CD4-positive, alpha-beta T cell treated with Interleukin-17A for 4 hours (primary cell): ENCODE results near the gene EPAS1.

Experiments
- DNase-seq: peaks from one replicate; pipeline ENCODE4 v3.0.0-alpha.2; 2020; ENCODE audit warnings: mixed read lengths

EPAS1 gene

GRCh38 chr2:46342566-46343315, 45.5 kb downstream of the EPAS1 start:
- DNase-seq: no peak

- DNase-seq: no peak
These were observed 47.5 kb downstream of the EPAS1 start for GRCh38 chr2:46344706-46345105.

- no peak for DNase-seq
These were observed 48.6 kb downstream of the EPAS1 start for GRCh38 chr2:46345775-46346174.

GRCh38 chr2:46346719-46347118, 49.5 kb downstream of the EPAS1 start:
- no peak for DNase-seq

- no peak for DNase-seq
These were observed 50.6 kb downstream of the EPAS1 start for GRCh38 chr2:46347648-46348280.

GRCh38 chr2:46349115-46349547, 51.9 kb downstream of the EPAS1 start:
- DNase-seq: no peak

GRCh38 chr2:46350029-46350689, 53.0 kb downstream of the EPAS1 start:
- DNase-seq: peak; percentile 24

GRCh38 chr2:46351098-46351749, 54.0 kb downstream of the EPAS1 start:
- DNase-seq: peak; percentile 49

GRCh38 chr2:46351750-46352138, 54.5 kb downstream of the EPAS1 start:
- peak; percentile 82 for DNase-seq

GRCh38 chr2:46352621-46353020, 55.4 kb downstream of the EPAS1 start:
- DNase-seq: no peak

GRCh38 chr2:46353509-46353908, 56.3 kb downstream of the EPAS1 start:
- DNase-seq: no peak

GRCh38 chr2:46355756-46356155, 58.5 kb downstream of the EPAS1 start:
- no peak for DNase-seq

- no peak for DNase-seq
These were observed 59.8 kb downstream of the EPAS1 start for GRCh38 chr2:46356991-46357390.

- no peak for DNase-seq
These were observed 61.5 kb downstream of the EPAS1 start for GRCh38 chr2:46358713-46359112.

- DNase-seq: no peak
These were observed 63.1 kb downstream of the EPAS1 start for GRCh38 chr2:46360303-46360702.

GRCh38 chr2:46361920-46362666, 64.9 kb downstream of the EPAS1 start:
- DNase-seq: no peak

GRCh38 chr2:46362667-46363012, 65.4 kb downstream of the EPAS1 start:
- no peak for DNase-seq

GRCh38 chr2:46363535-46364170, 66.4 kb downstream of the EPAS1 start:
- no peak for DNase-seq

GRCh38 chr2:46364797-46365457, 67.7 kb downstream of the EPAS1 start:
- peak; percentile 46 for DNase-seq

GRCh38 chr2:46365913-46366667, 68.9 kb downstream of the EPAS1 start:
- no peak for DNase-seq

- no peak for DNase-seq
These were observed 69.5 kb downstream of the EPAS1 start for GRCh38 chr2:46366668-46367052.
